Sigmoid colon (tissue), 7 donors: ENCODE data around the gene UST. TPM values are rescaled to one million over a fixed set of nuclear protein-coding genes. Genes with fewer than 3 reads are reported as not detected.

ENCODE experiments used
- DNase-seq: peaks from one replicate; pipeline ENCODE4 v3.0.0-alpha.2; 2019
- H3K27ac ChIP-seq, 4 donors: fragments of 200-600 bp; sonication (generic); one replicate each; pipeline ENCODE4 v1.5.1; 2016 to 2019; ENCODE audit warnings: mild to moderate bottlenecking in 1 of 4
- H3K27me3 ChIP-seq, 3 donors: fragments of 200-600 bp; sonication (generic); one replicate each; pipeline ENCODE4 v1.5.1; 2019; ENCODE audit warnings: mild to moderate bottlenecking in 1 of 3
- H3K36me3 ChIP-seq, 4 donors: fragments of 200-600 bp; sonication (generic); one replicate each; pipeline ENCODE4 v1.5.1; 2016 to 2019
- H3K4me1 ChIP-seq, 4 donors: fragments of 200-600 bp; sonication (generic); one replicate each; pipeline ENCODE4 v1.5.1; 2017 to 2019
- H3K4me3 ChIP-seq, 4 donors: fragments of 200-600 bp; sonication (generic); one replicate each; pipeline ENCODE4 v1.5.1; 2017 to 2019; ENCODE audit warnings: mild to moderate bottlenecking in 2 of 4, moderate library complexity in 1 of 4
- H3K9me3 ChIP-seq, 4 donors: fragments of 200-600 bp in 3 of 4; sonication (generic) in 3 of 4; one replicate each; pipeline versions ENCODE4 v1.5.1 to v1.6.1; 2013 to 2019
- EP300 ChIP-seq, 4 donors: sonication (generic); formaldehyde crosslinking; IDR thresholded peaks; one replicate each; pipeline ENCODE4 v1.6.1; 2017; ENCODE audit warnings: antibody characterized with exemption in 4 of 4
- POLR2A ChIP-seq, 2 donors: fragments of 450-650 bp; IDR thresholded peaks; one replicate each; pipeline ENCODE4 v1.6.1; 2016; ENCODE audit warnings: antibody characterized with exemption in 2 of 2, mild to moderate bottlenecking in 2 of 2, moderate library complexity in 2 of 2
- POLR2AphosphoS5 ChIP-seq, 4 donors: sonication (generic); formaldehyde crosslinking; IDR thresholded peaks; one replicate each; pipeline ENCODE4 v1.6.1; 2017; ENCODE audit warnings: antibody characterized with exemption in 4 of 4
- WGBS, 2 donors: extraction: QIAGEN DNeasy Blood & Tissue Kit; methylation state at CpG; one replicate each; pipeline ENCODE4 v1.1.7; 2013; 5-methylcytosine and 5-hydroxymethylcytosine counted together
- intact Hi-C: fragments of 100-400 bp; cut with DNase I; formaldehyde crosslinking; loops from one replicate; pipeline ENCODE4 v1.15.1; 2023
- polyA plus RNA-seq, 3 donors: library from polyadenylated mRNA; stranded (reverse); fragments of 200-250 nt; gene quantifications; one replicate each; pipeline ENCODE4 v1.2.3, GENCODE V29; 2013
- total RNA-seq, 4 donors: library from RNA; depleted of rRNA; stranded (reverse); fragments of >200 nt; gene quantifications; one replicate each; pipeline ENCODE4 v1.1.0, GENCODE V29; 2016
- TF ChIP-seq, protein P1 (sequence below), 4 experiments: fragments of 450-650 bp in 3 of 4; fragments of 200-600 bp in 1 of 4; IDR thresholded peaks; one replicate each; pipeline ENCODE4 v1.5.1; 2016 to 2019; ENCODE audit warnings: antibody characterized with exemption in 4 of 4, mild to moderate bottlenecking in 3 of 4, moderate library complexity in 2 of 4
- donor health status: healthy with polysubstance abuse.
- donor health status: Bipolar disorder and iron deficiency.
- donor health status: healthy.

The UST gene
- total and polyA plus RNA-seq, 7 donors = 0.46 to 35.2 (median 21.8) TPM

DNA sequence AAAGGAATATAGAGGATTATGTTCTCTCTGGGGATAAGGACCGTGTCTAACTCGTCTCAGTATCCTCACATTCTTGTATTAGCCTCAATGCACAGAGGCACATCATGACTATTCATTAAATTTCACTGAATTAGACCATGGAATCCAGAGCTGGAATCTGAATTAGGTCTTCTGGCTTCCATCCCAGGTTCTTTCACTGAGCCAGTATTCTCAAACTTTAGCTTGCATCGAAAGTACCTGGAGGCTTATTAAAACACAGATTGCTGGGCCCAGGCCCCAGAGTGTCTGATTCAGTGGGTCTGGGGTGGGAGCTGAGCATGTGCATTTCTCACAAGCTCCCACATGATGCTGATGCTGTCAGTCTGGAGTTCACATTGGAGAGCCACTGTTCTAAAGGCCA, 142.0 kb downstream of the UST start:
- peaks cover 0 to 60% (median 46%) of the 10 kb centered on the region in 4 donors for H3K4me1 ChIP-seq
- TF ChIP-seq, protein P1, sequence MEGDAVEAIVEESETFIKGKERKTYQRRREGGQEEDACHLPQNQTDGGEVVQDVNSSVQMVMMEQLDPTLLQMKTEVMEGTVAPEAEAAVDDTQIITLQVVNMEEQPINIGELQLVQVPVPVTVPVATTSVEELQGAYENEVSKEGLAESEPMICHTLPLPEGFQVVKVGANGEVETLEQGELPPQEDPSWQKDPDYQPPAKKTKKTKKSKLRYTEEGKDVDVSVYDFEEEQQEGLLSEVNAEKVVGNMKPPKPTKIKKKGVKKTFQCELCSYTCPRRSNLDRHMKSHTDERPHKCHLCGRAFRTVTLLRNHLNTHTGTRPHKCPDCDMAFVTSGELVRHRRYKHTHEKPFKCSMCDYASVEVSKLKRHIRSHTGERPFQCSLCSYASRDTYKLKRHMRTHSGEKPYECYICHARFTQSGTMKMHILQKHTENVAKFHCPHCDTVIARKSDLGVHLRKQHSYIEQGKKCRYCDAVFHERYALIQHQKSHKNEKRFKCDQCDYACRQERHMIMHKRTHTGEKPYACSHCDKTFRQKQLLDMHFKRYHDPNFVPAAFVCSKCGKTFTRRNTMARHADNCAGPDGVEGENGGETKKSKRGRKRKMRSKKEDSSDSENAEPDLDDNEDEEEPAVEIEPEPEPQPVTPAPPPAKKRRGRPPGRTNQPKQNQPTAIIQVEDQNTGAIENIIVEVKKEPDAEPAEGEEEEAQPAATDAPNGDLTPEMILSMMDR (IDR thresholded peaks at IDR 0.05) = no peak
- TF ChIP-seq POLR2AphosphoS5 (IDR thresholded peaks at IDR 0.05) = no peak
- TF ChIP-seq POLR2A (IDR thresholded peaks at IDR 0.05) = no peak
- TF ChIP-seq EP300 (IDR thresholded peaks at IDR 0.05) = no peak
- intact Hi-C loops = loop anchor here (5.0 kb wide), 1 partner anchor 137 kb away; no protein-coding TSS in a partner anchor
- 84% methylated on average over 3 of the region's 3 CpGs for WGBS, 2 donors
- H3K27ac ChIP-seq = peak overlapping the region in 3 of 4 donors; percentile 19 to 49 (median 33)
- no peak for DNase-seq
- H3K27me3 ChIP-seq = no peaks in the 10 kb centered on the region
- H3K9me3 ChIP-seq = no peaks in the 10 kb centered on the region
- no peaks in the 10 kb centered on the region for H3K36me3 ChIP-seq
- no peak overlapping the region for H3K4me3 ChIP-seq

DNA sequence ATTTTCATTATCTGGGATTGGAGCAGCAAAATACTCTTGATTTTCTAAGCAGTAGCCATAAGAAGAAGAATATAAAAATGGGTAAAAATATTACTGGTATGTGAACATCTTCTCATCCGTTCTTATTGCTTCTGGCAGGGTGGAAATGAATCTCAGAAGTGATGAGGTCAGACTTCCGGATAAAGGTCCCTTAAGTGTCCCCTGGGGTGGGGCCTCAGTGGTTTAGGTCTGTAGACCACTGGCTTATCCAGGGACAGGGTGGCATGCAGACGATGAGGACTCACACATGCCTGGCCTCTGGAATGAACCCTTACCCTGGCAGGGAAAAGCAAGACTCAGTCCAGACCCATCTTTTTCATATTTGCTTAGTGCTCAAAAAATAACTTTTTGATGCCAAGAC, 143.3 kb downstream of the UST start:
- Histone ChIP-seq H3K36me3 (no peaks in the 10 kb centered on the region), H3K9me3 (no peaks in the 10 kb centered on the region), H3K27me3 (no peaks in the 10 kb centered on the region), H3K27ac (peak overlapping the region in 2 of 4 donors; percentile 19 to 33), H3K4me3 (no peak overlapping the region), H3K4me1 (peaks cover 0 to 52% (median 42%) of the 10 kb centered on the region in 4 donors)
- intact Hi-C loops = no loop called here
- WGBS, 2 donors = 78 to 83% methylated on average over 3 of the region's 3 CpGs
- DNase-seq = no peak
- TF ChIP-seq POLR2AphosphoS5 (IDR thresholded peaks at IDR 0.05) = no peak
- TF ChIP-seq EP300 (IDR thresholded peaks at IDR 0.05) = no peak
- TF ChIP-seq, protein P1 (IDR thresholded peaks at IDR 0.05) = no peak
- no peak for TF ChIP-seq POLR2A (IDR thresholded peaks at IDR 0.05)

DNA sequence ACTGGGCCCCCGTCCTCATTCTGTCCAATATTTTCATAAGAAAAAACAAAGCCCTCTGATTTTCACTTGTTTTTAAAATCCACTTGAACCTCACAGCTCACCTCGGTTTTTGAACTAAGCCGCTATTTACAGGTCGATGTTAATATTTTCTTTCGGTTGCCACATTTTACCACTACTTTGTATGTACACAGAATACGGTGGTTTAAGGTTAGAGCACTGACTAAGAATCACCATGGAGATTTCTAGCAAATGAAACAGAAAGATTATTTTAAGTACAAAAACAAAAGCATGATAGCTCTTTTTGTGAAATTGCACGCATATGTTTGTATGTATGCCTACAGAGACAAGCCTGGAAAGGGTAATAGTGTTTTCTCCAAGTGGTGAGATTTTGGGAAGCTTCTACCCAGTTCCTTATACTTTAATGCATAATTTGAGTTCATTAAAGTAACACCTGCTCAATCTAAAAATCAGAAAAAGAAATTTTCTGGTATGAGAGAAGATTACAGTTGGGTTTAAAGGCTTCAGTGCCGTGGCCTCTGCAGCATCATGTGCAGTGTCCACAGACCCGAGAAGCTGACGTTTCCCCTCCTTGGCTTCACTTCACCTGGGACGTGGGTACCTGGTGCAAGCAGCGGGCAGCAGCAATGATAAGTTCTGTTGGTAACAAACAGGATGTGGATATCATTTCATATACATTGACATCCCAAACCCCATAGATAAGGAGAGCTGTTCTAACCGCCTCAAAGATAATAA, 144.0 kb downstream of the UST start:
- H3K9me3 ChIP-seq = no peaks in the 10 kb centered on the region
- H3K36me3 ChIP-seq = no peaks in the 10 kb centered on the region
- H3K4me3 ChIP-seq = no peak overlapping the region
- no peak overlapping the region for H3K27ac ChIP-seq
- TF ChIP-seq, protein P1 (IDR thresholded peaks at IDR 0.05) = no peak
- TF ChIP-seq POLR2A (IDR thresholded peaks at IDR 0.05) (no peak), POLR2AphosphoS5 (IDR thresholded peaks at IDR 0.05) (no peak), EP300 (IDR thresholded peaks at IDR 0.05) (no peak)
- no peaks in the 10 kb centered on the region for H3K27me3 ChIP-seq
- intact Hi-C loops = no loop called here
- DNase-seq = no peak
- 76 to 83% methylated on average over 13 of the region's 13 CpGs for WGBS, 2 donors
- H3K4me1 ChIP-seq = peaks cover 0 to 45% (median 34%) of the 10 kb centered on the region in 4 donors

DNA sequence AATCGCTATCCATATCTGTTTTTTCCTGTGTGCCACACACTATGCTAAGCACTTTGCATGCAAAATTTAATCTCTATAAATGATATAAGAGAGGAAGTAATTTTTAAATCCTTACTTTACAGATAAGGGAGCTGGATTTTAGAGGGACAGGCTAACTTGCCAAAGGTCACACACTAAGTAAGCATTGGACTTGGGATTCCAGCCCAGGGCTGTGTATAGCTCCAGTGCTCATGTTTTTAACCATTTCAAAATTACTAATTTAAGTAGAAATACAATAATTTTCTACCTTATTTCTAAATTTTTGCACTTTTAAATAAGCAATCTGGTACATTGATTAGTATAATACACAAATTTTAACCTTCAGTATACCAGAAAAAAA, 144.6 kb downstream of the UST start:
- intact Hi-C loops = no loop called here
- TF ChIP-seq, protein P1 (IDR thresholded peaks at IDR 0.05) = no peak
- TF ChIP-seq POLR2A (IDR thresholded peaks at IDR 0.05) (no peak), EP300 (IDR thresholded peaks at IDR 0.05) (no peak)
- DNase-seq = no peak
- Histone ChIP-seq H3K9me3 (no peaks in the 10 kb centered on the region), H3K36me3 (no peaks in the 10 kb centered on the region), H3K27ac (no peak overlapping the region), H3K4me3 (no peak overlapping the region), H3K4me1 (peaks cover 0 to 39% (median 29%) of the 10 kb centered on the region in 4 donors), H3K27me3 (no peaks in the 10 kb centered on the region)
- 23 to 68% methylated on average over 1 of the region's 1 CpG for WGBS, 2 donors
